GM19025 (cell line): ENCODE measurements around the gene DOCK3.
"Not testable (repeated sequence)": the region's sequence is repeated elsewhere in the genome, so short reads cannot be mapped to it uniquely, and the experiment has no call there.

ENCODE experiments used
- ATAC-seq: cut with Tn5 transposase; IDR thresholded peaks from one replicate; pipeline ENCODE4 v1.9.1; 2021; ENCODE audit warnings: mild to moderate bottlenecking, low read depth, moderate library complexity; ENCODE audit not compliant: unreplicated experiment

The DOCK3 gene

DNA sequence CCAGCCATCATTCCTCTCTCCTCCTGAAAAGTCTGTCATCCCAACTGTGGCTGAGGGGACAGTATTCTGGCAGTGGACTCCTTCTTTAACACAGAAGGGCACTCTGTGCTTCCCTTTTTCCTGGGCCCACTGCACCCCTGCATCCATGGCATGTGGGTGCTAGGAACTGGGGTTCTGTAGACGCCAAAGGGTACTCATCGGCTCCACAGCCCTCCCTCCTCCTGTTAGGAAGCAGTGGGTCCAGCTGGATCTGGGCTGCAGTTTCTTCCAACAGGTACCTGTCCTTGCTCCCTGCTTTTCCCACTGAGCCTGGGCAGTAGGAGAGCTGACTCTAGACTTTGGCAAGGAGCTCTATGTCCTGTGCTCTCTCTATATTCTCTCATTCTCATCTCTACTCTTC lies 704.0 kb downstream of the DOCK3 start:
- ATAC-seq = no peak

DNA sequence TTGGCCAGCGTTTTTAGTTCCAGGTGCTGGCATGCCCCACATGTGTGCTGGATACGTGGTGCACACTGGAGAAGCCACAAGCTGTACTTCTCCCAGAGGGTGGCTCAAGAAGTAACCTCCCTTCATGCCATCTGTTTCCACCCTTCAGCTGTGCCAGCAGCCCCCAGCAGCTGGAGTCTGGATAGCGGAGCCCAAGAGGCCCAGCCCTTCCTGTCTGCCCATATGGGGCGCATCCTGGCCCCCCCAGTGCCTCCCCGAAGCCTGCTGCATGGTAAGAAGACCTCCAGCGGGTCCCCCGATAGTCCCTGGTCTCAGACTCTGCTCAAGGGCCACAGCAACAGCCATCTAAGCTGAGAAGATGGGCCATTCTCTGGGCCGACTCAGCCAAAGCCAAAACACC lies 704.6 kb downstream of the DOCK3 start:
- ATAC-seq = no peak

DNA sequence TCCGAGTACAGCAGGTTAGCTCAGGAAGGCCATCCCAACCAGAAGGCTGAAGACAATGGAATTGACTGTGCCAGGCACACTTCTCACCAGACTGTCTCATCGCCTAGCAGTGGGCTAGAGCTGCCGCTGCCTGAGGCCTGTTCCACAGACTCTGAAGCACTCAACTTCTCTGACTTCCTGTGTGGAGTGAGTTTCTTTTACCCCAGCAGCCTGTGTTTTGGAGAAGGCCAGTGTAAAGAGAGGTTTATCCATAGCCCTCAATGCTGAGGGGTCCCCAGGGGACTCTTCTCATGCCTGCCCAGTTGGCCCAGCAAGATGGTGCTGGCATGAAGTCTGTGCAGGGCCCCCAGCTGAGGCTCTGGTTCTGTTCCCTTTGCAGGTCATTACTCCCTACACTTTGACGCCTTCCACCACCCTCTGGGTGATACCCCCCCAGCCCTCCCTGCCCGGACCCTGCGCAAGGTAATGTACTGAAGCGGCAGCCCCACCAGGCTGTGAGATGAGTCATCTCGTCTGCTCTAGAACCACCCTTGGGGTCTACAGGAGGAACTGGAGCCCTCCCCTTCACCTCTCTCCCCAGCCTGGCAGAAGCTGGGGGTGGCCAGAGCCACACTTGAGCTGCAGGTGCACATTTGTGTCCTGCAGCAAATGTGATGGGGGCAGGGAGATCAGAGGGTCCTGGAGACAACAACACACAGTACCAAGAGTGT lies 705.2 kb downstream of the DOCK3 start:
- ATAC-seq = no peak

DNA sequence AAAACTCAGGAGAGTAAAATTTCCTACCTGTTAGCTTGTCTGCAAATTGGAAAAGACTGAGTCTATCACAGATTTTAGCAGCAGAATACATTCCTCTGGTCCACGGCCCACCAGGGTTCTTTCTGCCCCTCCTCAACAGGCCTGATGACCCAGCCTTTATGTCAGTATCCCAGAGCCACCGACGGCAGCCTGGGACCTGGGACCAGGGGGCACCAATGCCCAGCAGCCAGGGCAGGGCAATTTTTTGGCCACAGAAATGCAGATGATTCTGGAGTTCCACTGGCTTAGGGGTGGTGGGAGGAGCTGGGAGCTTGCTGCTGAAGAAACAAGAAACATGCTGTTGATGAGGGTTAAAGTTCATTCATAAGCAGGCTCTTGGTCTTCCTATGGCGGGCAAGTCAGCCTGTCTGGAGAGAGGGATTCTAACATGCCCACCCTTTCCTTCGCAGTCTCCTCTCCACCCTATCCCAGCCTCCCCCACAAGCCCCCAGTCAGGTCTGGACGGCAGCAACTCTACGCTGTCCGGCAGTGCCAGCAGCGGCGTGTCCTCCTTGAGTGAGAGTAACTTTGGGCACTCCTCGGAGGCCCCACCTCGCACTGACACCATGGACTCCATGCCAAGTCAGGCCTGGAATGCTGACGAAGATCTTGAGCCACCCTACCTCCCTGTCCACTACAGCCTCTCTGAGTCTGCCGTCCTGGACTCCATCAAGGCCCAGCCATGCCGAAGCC lies 706.0 kb downstream of the DOCK3 start:
- no peak for ATAC-seq

DNA sequence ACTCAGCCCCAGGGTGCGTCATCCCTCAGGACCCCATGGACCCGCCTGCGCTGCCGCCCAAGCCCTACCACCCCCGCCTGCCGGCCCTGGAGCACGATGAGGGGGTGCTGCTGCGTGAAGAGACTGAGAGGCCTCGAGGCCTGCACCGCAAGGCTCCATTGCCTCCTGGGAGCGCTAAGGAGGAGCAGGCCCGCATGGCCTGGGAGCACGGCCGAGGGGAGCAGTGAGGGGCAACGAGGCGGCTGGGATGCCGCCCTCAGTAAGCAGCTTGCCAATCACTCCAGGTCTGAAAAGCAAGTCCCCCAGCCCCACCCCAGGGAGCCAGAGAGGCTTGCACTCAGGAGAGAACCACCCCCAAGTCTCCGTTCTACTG lies 706.6 kb downstream of the DOCK3 start:
- no peak for ATAC-seq

DNA sequence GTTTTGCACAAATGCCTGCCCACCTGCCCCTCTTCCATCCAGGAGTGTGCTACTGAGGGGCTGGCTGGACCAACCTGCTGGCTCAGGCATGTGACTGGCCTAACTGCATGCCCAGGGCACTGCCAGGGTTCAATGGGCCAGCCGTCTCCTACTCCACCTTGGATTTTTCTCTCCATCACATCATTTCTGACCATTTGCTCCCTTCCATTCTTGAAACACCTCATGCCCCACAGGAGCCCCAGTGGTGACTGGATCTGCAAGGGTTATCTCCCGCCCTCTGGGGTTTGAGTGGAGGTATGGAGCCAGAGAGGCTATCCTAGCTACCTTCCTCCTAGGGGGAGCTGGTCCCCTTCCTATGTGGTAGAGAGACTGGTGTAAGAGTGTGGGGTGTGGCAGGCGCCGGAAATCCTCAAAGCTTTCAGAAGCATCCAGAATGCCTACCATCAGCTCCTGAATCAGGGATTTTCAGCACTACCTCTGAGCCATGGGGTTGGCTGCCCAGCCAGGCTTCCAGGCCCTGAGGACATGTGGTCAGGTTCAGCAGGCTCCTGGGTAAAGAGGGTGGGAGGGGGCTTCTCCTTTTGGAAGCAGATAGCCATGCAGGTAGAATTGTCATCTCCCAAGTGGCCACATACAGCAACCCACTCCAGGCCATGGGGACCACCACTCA lies 707.5 kb downstream of the DOCK3 start:
- no peak for ATAC-seq

DNA sequence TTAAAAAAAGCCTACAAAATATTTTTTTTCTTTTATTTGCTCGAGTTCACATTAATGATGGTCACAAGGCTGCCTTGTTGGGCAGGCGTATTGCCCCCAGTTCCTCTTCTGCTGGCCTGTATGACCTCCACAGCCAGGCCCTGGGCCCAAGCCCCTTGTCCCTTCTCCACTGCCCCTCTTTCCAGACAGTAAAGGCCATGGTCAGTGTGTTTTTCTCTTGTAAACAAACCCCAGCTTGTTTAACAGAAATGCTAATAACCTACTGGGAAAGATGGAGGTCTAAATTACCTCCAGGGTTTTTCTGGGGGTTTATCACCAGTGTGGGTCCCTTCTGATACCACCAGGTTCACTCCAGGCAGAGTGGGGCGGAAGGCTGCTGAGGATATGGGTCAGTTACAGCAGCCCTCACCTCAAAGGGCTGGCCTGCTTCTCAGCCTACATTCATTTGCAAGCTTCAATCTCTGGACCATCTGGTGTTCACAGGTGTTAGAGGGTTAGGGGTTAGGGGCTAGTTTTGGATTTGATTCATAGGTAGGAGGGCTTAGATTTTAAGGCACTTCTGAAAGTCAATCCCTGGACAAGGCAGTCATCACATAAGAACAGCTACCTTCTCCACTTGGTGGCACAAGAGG lies 708.3 kb downstream of the DOCK3 start:
- ATAC-seq = no peak

DNA sequence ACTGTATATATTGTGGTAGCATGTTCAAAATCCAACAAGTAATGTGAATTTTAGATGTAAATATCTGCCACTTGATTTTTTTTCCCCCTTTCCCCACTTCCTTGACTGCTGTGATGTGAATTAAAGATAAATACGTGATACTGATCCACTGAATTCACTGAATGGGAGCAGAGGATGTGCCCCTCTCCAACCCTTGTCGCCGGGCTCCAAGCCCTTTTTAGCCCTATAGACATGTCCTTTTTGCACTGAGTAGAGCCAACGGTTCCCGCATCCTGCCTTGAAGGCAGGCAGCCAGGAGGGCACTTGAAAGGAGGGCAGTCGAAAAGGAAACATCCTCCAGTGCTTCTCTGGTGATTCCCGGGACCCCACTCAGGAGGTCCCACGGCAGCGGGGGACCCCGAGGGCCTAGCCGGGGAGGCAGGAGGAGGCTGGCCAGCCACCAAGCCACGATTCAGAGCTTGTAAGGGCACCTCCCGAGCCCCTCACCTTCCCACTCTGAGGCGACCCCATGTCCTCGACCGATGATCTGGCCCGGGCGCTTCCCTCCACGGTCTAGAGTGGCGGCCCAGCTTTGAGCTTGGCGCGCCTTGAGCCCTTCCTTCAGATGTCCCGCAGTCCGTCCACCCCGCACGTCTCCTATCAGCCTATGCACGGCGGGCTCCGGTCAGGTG lies 709.5 kb downstream of the DOCK3 start:
- no peak for ATAC-seq

DNA sequence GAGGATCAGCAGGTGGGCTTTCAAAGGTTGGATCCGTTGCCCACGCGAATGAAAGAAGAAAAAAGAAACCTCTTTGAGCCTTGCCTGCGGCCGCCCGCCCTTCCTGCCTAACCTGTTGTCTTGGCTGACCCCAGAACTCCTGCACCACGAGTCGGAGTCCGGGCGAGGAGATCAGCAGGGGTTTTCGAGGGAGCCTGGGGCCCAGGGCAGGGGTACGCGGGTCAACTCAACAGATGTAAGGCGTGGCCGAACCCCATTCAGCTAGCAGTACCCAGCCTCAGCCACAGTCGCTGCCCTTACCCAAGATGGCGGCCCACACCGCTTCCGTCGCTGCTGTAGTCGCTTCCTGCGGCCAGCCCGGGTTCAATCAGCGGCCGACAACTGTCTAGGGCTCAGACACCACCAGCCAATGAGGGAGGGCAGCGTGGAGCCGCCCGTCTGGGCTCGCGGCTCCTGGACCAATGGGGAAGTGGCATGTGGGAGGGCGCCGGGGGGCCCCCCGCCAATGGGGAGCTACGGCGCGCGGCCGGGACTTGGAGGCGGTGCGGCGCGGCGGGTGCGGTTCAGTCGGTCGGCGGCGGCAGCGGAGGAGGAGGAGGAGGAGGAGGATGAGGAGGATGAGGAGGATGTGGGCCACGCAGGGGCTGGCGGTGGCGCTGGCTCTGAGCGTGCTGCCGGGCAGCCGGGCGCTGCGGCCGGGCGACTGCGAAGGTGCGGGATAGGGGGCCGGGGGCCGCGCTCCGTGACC lies 710.2 kb downstream of the DOCK3 start, which contains the start of gene MANF:
TSS of gene MANF (plus strand) at position 566 of the 748 bp plus-strand sequence. CDS start at position 618, 52 bp downstream.
- ATAC-seq = peak; percentile 96

DNA sequence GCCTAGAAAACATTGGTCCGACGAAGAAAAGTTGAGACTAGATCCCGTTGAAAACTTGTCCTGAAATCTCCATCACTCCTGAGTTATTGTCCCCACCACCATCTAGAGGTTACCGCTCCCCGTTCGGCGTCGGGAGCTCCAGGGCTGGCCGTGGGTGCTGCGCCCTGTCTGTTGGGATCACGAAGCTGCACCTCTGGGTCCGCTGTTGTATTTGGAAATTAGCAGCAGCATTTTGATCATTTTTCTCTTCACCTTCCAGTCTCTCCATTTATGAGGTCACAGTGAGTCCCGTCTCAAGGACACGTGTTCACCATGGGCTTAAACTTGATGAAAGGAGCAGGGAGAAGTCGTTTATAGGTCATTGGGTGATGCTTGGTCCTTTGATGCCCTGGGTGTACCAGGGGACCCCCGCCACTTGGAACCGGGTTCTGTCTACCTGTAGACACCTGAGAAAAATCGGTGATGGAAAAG lies 710.9 kb downstream of the DOCK3 start:
- no peak for ATAC-seq

DNA sequence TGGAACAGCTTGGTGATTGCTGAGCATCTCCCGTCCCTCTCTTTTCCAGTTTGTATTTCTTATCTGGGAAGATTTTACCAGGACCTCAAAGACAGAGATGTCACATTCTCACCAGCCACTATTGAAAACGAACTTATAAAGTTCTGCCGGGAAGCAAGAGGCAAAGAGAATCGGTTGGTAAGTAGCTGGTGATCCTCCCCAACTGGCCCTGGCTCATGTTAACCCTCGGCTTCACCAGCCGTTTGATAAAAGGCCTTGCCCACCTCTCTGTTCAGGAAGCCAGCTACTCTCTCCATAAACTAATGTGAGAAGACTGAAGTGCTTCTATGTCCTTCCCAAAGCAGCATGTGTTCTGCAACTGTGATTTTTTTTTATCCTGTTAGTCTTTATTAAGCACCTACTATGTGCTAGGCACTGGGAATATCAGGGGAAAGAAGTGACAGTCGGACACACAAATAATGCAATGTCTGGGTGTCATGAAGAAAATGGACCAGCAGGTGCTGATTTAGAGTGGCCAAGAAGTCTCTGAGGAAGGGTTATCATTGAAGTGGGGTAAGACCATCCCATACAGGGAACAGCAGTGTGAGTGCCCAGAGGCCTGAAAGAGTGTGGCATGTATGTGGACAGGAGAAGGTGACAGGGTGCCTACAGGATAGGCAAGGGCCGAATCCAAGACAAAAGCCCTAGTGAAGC lies 711.6 kb downstream of the DOCK3 start:
- no peak for ATAC-seq

DNA sequence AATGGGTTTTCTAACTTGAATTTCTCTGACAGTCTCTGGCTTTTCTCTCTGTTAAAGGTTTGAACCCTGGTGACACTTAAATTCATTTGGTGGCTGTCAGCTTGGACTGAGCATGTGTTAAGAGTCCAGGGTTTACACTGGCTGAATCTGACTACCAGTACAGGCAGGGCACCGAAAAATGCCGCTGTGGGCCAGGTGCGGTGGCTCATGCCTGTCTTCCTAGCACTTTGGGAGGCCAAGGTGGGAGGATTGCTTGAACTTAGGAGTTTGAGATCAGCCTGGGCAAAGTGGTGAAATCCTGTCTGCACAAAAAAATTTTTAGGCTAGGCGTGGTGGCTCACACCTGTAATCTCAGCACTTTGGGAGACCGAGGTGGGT lies 712.1 kb downstream of the DOCK3 start:
- no peak for ATAC-seq

DNA sequence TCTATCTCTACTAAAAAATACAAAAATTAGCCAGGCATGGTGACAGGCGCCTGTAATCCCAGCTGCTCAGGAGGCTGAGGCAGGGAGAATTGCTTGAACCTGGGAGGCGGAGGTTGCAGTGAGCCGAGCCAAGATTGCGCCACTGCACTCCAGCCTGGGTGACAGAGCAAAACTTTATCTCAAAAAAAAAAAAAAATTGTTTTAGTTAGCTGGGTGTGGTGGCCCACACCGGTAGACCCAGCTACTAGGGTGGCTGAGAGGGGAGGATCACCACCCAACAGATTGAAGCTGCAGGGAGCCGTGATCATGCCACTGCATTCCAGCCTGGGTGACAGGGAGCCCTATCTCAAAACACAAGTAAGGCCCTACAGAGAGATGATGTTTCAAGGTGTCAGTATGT lies 712.6 kb downstream of the DOCK3 start:
- ATAC-seq = not testable (repeated sequence)

DNA sequence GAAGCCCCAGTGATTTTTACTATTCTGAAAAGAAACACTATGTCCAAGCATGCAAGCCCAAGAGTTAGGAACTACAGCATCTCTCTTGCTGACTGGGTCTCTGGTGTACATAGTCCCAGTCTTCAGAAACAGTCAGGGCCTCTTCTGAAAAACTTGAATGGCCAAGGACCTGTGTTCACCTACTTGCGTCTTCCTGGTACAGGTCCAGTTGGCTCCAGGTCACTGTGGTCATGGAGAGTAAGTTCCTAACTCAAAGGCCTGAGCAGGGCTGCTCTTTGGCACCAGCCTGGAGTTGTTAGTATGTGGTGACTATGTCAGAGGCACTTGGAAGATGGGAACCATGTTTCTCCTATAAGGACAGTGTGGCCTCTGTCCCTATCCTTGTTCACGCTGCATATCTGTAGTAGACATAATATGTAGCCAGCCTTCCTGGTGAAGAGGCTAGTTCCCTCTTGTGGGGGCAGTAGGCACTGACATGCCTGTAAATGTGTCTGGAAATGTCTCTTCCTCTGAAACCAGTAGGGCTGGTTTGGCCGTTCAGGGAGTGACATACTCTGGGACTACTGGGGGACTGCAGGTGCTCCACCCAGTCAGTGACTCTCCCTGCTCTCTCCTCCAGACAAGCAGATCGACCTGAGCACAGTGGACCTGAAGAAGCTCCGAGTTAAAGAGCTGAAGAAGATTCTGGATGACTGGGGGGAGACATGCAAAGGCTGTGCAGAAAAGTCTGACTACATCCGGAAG lies 713.7 kb downstream of the DOCK3 start:
- ATAC-seq = no peak

DNA sequence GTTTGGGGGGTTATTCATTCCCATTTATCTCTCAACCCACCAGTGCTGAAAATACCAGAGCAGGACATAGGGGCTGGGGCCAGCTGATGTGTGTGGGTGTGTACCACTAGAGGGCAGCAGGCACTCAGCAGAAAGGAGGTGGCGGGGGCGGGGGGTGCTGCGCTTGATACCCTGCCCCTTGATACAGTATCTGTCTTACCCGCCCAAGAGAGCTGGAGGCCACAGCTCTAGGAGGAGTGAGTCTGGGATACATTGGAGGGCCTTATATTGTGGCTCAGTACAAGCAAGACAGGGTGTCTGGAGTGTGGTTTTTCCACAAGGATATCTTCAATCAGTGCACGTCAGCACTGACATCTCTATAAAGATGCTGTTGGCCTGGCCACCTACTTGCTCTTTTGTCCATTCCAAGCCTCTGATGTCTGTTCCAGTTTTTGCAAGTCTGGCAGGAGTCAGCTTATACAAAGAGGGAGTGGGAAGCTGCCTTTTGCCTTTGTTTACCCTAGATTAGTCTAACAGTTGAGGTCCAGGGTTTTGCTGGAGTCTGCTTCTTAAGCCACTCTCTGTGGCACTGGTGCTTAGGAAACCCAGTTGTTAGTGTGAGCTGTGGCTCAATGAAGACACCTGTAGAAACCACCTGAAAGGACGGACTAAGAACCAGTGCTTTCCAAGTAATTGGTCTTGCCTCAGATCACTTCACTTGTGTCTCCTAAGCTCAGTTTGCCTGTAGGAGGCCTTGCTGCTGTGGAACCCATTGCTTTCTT lies 714.9 kb downstream of the DOCK3 start:
- ATAC-seq = no peak

DNA sequence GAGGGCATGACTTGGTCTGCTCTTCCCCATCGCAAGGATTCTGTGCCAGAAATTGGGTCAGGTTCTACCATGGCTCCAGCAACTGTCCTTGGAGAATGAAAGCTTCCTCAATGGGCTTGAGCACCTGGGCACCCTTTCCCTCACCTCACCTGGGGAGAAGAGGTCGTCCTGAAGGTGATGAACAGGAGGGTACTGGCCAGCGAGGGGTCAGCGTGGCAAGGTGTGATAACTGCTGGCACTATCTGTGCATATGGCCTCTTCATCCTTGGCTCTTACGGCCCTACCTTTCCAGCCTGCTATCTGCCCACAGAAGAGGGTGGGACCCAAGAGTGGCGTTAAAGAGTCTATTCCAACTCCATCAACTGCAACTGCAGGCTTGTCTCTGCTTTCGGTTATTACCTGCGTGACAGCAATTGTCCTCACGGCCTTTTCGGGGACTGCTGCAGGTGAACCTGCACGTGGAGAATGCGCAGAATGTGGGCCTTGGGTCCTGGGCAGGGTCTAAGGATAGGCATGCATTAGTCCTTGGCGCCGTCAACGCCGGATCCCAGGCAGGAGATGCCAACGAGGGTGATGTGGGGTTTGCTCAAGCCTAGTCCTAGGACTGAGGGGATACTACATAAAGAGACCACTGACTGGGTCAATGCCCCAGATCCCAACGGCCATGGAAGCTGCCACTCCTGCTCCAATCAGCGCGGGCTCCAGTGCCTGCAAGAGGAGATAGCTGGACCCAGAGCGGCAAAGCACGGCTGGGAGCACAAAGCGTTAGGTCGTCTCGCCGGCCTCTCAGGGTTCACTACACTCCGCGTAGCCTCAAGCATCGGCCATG lies 715.7 kb downstream of the DOCK3 start:
- peak; percentile 3 for ATAC-seq

DNA sequence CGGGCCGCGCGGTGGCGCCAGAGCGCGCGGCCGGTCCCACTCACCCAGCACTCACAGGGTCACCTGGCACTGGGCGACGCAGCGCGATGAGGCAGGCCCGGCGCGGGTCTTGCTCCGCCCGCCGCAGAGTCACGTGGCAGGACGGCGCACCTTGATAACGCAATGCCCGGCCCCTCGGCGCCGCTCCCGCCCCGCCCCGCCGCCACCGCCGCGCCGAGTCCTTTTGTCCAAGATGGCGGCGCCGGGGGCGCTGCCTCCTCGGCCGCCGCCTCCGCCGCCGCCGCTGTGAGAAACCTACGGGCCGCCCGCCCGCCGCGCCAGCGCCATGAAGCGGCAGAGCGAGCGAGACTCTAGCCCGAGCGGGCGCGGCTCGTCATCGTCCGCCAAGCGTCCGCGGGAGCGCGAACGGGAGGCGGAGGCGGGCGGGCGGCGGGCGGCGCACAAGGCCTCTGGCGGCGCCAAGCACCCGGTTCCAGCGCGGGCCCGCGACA lies 716.4 kb downstream of the DOCK3 start, which contains the start of gene RBM15B:
TSS of gene RBM15B (plus strand) at position 211 of the 491 bp plus-strand sequence. CDS start at position 326, 115 bp downstream.
- ATAC-seq = peak; percentile 90
